Suprapubic skin (tissue), 4 donors: ENCODE measurements around the gene PDE7B. TPM values are rescaled to one million over a fixed set of nuclear protein-coding genes. Genes with fewer than 3 reads are reported as not detected.

Experiments used
- DNase-seq, 2 donors: peaks; one replicate each; pipeline ENCODE4 v3.0.0-alpha.2; 2019; ENCODE audit warnings: low spot score in 2 of 2
- H3K27ac ChIP-seq: fragments of 200-600 bp; sonication (generic); one replicate; pipeline ENCODE4 v1.5.1; 2019
- H3K27me3 ChIP-seq: fragments of 200-600 bp; sonication (generic); one replicate; pipeline ENCODE4 v1.5.1; 2019
- H3K36me3 ChIP-seq: fragments of 200-600 bp; sonication (generic); one replicate; pipeline ENCODE4 v1.5.1; 2019
- H3K4me1 ChIP-seq: fragments of 200-600 bp; sonication (generic); one replicate; pipeline ENCODE4 v1.5.1; 2019
- H3K4me3 ChIP-seq: fragments of 200-600 bp; sonication (generic); one replicate; pipeline ENCODE4 v1.5.1; 2019; ENCODE audit warnings: mild to moderate bottlenecking
- H3K9me3 ChIP-seq: fragments of 200-600 bp; sonication (generic); one replicate; pipeline ENCODE4 v1.5.1; 2019
- EP300 ChIP-seq: sonication (generic); formaldehyde crosslinking; IDR thresholded peaks from one replicate; pipeline ENCODE4 v1.6.1; 2017; ENCODE audit warnings: antibody characterized with exemption
- POLR2A ChIP-seq, 2 donors: fragments of 450-650 bp; IDR thresholded peaks; one replicate each; pipeline ENCODE4 v1.6.1; 2017; ENCODE audit warnings: antibody characterized with exemption in 2 of 2, mild to moderate bottlenecking in 2 of 2, moderate library complexity in 2 of 2
- POLR2AphosphoS5 ChIP-seq, 3 donors: sonication (generic); formaldehyde crosslinking; IDR thresholded peaks; one replicate each; pipeline ENCODE4 v1.6.1; 2017; ENCODE audit warnings: antibody characterized with exemption in 3 of 3
- WGBS: methylation state at CpG from one replicate; pipeline ENCODE4 v1.1.5; 2018; 5-methylcytosine and 5-hydroxymethylcytosine counted together
- total RNA-seq, 4 donors: library from RNA; depleted of rRNA; stranded (reverse); fragments of >200 nt; gene quantifications; one replicate each; pipeline ENCODE4 v1.1.0, GENCODE V29; 2016
- TF ChIP-seq, protein P1 (sequence below), 2 donors: fragments of 200-600 bp in 1 of 2; fragments of 450-650 bp in 1 of 2; sonication (generic) in 1 of 2; IDR thresholded peaks; one replicate each; pipeline ENCODE4 v1.5.1; 2016 to 2019; ENCODE audit warnings: antibody characterized with exemption in 2 of 2, mild to moderate bottlenecking in 1 of 2, moderate library complexity in 1 of 2

PDE7B gene
- total RNA-seq, 4 donors from 2014 or later: 0.26 to 1.2 (median 0.62) TPM

DNA sequence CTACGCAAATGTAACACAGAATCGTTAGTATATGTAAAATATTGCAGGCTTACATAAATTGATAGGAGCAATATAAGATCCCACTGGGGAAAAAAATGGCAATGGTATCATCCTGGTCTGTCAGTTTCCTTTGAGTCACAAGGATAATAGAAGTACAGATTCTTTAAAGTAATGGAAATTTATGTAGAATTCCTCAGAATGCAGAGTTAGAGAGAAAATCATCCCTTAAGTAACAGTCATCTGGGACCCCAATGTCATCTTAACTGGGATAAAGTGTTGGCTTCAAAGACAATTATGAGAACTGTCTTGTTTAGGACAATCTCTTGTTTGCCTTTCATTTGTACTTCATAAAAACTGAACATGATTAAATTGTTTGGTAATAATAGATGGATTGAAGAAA lies 34.5 kb upstream of the PDE7B start:
- Histone ChIP-seq H3K9me3 (no peaks in the 10 kb centered on the region), H3K4me3 (no peak overlapping the region), H3K27me3 (no peaks in the 10 kb centered on the region), H3K27ac (no peak overlapping the region), H3K4me1 (peaks cover 3% of the 10 kb centered on the region), H3K36me3 (no peaks in the 10 kb centered on the region)
- 93% methylated on average over 2 of the region's 2 CpGs for WGBS
- TF ChIP-seq POLR2A (IDR thresholded peaks at IDR 0.05): no peak
- TF ChIP-seq EP300: no peak
- TF ChIP-seq, protein P1, sequence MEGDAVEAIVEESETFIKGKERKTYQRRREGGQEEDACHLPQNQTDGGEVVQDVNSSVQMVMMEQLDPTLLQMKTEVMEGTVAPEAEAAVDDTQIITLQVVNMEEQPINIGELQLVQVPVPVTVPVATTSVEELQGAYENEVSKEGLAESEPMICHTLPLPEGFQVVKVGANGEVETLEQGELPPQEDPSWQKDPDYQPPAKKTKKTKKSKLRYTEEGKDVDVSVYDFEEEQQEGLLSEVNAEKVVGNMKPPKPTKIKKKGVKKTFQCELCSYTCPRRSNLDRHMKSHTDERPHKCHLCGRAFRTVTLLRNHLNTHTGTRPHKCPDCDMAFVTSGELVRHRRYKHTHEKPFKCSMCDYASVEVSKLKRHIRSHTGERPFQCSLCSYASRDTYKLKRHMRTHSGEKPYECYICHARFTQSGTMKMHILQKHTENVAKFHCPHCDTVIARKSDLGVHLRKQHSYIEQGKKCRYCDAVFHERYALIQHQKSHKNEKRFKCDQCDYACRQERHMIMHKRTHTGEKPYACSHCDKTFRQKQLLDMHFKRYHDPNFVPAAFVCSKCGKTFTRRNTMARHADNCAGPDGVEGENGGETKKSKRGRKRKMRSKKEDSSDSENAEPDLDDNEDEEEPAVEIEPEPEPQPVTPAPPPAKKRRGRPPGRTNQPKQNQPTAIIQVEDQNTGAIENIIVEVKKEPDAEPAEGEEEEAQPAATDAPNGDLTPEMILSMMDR (IDR thresholded peaks at IDR 0.05): no peak
- TF ChIP-seq POLR2AphosphoS5 (IDR thresholded peaks at IDR 0.05): no peak
- no peak for DNase-seq

DNA sequence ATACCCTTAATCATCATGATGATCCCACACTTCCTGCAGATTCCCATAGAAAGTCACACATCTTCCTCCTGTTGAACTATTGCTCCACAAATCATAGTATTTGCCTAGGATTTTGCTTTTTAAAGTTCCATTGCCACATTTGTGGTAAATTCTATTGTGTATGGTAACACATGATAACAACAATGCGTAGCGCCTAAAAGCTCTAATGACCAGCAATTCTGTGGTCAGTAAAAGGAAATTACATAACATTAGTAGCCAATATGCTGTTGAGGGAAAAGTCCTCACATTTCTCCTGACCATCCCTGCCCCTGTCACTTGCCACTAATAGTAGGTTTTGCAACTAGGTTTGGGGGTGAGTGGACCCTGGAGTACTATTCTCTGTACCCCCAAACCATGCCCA lies 31.8 kb upstream of the PDE7B start:
- DNase-seq: no peak
- H3K27ac ChIP-seq: no peak overlapping the region
- TF ChIP-seq, protein P1 (IDR thresholded peaks at IDR 0.05): no peak
- TF ChIP-seq POLR2AphosphoS5 (IDR thresholded peaks at IDR 0.05): no peak
- H3K27me3 ChIP-seq: no peaks in the 10 kb centered on the region
- no peaks in the 10 kb centered on the region for H3K4me1 ChIP-seq
- no peaks in the 10 kb centered on the region for H3K36me3 ChIP-seq
- no peaks in the 10 kb centered on the region for H3K9me3 ChIP-seq
- H3K4me3 ChIP-seq: no peak overlapping the region
- 90% methylated on average over 2 of the region's 2 CpGs for WGBS

DNA sequence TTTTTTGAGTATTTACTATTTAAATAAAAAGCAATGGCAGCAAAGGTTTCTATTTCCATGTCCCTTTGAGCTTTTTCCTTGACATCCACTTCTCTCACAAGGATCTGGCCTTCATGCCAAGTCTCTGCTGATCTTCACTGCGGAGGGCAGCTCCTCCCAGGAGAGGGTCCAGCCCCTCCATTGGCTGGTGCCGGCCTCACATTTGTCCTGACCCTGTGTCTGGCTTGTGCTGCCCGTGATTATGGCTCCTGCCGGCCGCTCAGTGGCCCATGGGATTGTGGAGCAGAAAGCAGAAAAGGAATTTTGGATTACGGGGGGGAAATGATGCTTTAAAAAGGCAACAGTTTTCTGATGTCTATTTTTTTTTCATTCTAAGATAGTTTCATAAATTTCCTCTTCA lies 31.2 kb upstream of the PDE7B start:
- TF ChIP-seq, protein P1 (IDR thresholded peaks at IDR 0.05): no peak
- TF ChIP-seq POLR2A (IDR thresholded peaks at IDR 0.05) (no peak), EP300 (no peak), POLR2AphosphoS5 (IDR thresholded peaks at IDR 0.05) (no peak)
- Histone ChIP-seq H3K27me3 (no peaks in the 10 kb centered on the region), H3K36me3 (no peaks in the 10 kb centered on the region), H3K4me3 (no peak overlapping the region), H3K4me1 (no peaks in the 10 kb centered on the region), H3K27ac (no peak overlapping the region), H3K9me3 (no peaks in the 10 kb centered on the region)
- no peak for DNase-seq
- WGBS: 89% methylated on average over 6 of the region's 6 CpGs

DNA sequence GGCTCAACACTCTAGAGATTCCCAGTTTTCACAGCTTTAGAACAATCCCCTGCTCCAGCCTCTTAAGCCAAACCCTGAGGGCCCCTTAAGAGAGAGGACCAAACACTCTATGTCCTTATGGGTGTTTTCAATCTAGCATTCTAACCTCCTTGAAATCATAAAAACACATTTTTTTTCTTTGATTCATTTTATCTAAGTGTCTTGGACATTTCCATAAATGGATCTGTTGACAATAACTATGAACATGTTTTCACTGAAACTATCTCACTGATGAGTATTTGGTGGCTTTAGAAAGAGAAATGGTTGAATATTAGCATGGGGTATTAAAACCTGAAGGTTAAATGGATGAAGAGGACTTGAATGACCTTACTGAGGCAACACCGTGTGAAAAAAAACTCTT lies 27.6 kb upstream of the PDE7B start:
- no peaks in the 10 kb centered on the region for H3K9me3 ChIP-seq
- no peaks in the 10 kb centered on the region for H3K4me1 ChIP-seq
- no peak overlapping the region for H3K27ac ChIP-seq
- no peak for DNase-seq
- TF ChIP-seq, protein P1 (IDR thresholded peaks at IDR 0.05): no peak
- no peak for TF ChIP-seq EP300
- TF ChIP-seq POLR2AphosphoS5 (IDR thresholded peaks at IDR 0.05): no peak
- no peak overlapping the region for H3K4me3 ChIP-seq
- no peaks in the 10 kb centered on the region for H3K27me3 ChIP-seq
- WGBS: 100% methylated on average over 1 of the region's 1 CpG
- H3K36me3 ChIP-seq: no peaks in the 10 kb centered on the region

DNA sequence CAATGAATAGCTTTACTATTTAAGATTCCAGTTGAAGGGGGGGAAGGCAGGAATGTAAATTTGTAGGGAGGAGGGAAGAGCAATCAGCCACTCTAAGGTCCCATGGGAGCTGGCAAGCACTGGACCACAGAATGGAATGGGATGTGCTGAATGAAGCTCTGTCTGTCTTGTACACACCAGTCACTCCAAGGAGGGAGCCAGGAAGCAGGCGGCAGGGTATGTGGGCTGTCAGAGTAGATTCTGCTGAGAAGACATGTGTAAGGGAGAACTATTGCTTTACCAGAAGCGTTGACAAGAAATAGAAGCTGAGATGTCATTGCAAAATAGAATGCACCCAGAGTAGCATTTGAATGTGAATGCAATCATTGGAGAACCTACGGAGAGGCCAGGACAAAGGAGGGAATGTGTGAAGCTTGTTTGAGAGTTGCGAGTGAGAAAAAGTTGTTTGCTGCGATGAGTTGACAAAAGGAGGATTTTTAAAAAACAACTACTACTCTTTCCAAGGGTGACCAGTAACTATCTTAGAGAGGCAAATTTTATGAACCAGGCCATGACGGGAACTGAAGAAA lies 25.2 kb upstream of the PDE7B start:
- WGBS: 88% methylated on average over 6 of the region's 6 CpGs
- no peaks in the 10 kb centered on the region for H3K9me3 ChIP-seq

More for the DNA sequence above, 25.2 kb upstream of the PDE7B start:
- Histone ChIP-seq H3K36me3 (no peaks in the 10 kb centered on the region), H3K4me3 (no peak overlapping the region), H3K27ac (no peak overlapping the region), H3K4me1 (no peaks in the 10 kb centered on the region), H3K27me3 (no peaks in the 10 kb centered on the region)
- DNase-seq: no peak
- TF ChIP-seq, protein P1 (IDR thresholded peaks at IDR 0.05): no peak
- TF ChIP-seq POLR2A (IDR thresholded peaks at IDR 0.05) (no peak), POLR2AphosphoS5 (IDR thresholded peaks at IDR 0.05) (no peak), EP300 (no peak)
